Skeletal muscle tissue (tissue), 4 donors: Measurements from ENCODE around the gene GHRHR. TPM values are rescaled to one million over a fixed set of nuclear protein-coding genes. Genes with fewer than 3 reads are reported as not detected.

Experiments
- H3K27ac ChIP-seq: one replicate; pipeline ENCODE4 v1.7.0; 2013; ENCODE audit warnings: mild to moderate bottlenecking, low read depth, low read length, inconsistent platforms
- H3K27me3 ChIP-seq, 3 donors: one replicate each; pipeline ENCODE4 v1.7.0; 2013; ENCODE audit warnings: low read length in 3 of 3; ENCODE audit not compliant: control insufficient read depth in 3 of 3, insufficient read depth in 3 of 3
- H3K36me3 ChIP-seq, 3 donors: one replicate each; pipeline ENCODE4 v1.7.0; 2013; ENCODE audit warnings: low read length in 3 of 3; ENCODE audit not compliant: control insufficient read depth in 3 of 3, insufficient read depth in 3 of 3
- H3K4me1 ChIP-seq, 3 donors: one replicate each; pipeline ENCODE4 v1.7.0; 2013; ENCODE audit warnings: low read length in 3 of 3, mild to moderate bottlenecking in 3 of 3; ENCODE audit not compliant: control insufficient read depth in 3 of 3, insufficient read depth in 3 of 3
- H3K4me3 ChIP-seq, 3 donors: one replicate each; pipeline ENCODE4 v1.7.0; 2013; ENCODE audit warnings: low read length in 3 of 3
- H3K9ac ChIP-seq, 3 donors: one replicate each; pipeline ENCODE4 v1.7.0; 2013; ENCODE audit warnings: low read length in 3 of 3, mild to moderate bottlenecking in 3 of 3, moderate library complexity in 2 of 3, low read depth in 1 of 3
- H3K9me3 ChIP-seq, 3 donors: one replicate each; pipeline ENCODE4 v1.7.0; 2013; ENCODE audit warnings: low read length in 3 of 3; ENCODE audit not compliant: control insufficient read depth in 3 of 3
- total RNA-seq: library from RNA; depleted of rRNA; stranded (reverse); fragments of >200 nt; gene quantifications from one replicate; pipeline ENCODE4 v1.2.3, GENCODE V29; 2014
- donor health status: Osteomylitis.

GHRHR gene
- total RNA-seq, 1 donor from 2014 or later = not detected

DNA sequence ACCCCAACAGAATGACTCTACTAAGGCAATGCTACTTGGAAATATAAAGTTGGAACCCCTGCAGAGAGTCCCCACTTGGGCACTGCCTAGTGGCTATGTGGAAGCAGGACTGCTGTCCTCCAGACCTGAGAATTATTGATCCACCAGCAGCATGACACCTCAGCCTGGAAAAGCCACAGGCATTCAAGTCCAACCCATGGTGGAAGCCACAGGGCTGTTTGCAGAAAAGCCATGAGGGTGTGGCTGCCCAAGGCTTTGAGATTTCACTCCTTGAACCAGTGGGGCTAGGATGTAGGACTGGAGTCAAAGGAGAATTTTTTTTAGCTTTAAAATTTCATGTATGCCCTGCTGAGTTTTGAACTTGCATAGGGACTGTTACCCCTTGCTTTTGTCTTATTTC lies 13.6 kb upstream of the GHRHR start:
- H3K27ac ChIP-seq = no peak overlapping the region
- H3K9ac ChIP-seq = no peak overlapping the region
- no peak overlapping the region for H3K4me3 ChIP-seq
- H3K9me3 ChIP-seq = no peaks in the 10 kb centered on the region
- H3K4me1 ChIP-seq = no peaks in the 10 kb centered on the region
- no peaks in the 10 kb centered on the region for H3K36me3 ChIP-seq
- H3K27me3 ChIP-seq = peaks cover 0 to 3% (median 0%) of the 10 kb centered on the region in 3 donors

DNA sequence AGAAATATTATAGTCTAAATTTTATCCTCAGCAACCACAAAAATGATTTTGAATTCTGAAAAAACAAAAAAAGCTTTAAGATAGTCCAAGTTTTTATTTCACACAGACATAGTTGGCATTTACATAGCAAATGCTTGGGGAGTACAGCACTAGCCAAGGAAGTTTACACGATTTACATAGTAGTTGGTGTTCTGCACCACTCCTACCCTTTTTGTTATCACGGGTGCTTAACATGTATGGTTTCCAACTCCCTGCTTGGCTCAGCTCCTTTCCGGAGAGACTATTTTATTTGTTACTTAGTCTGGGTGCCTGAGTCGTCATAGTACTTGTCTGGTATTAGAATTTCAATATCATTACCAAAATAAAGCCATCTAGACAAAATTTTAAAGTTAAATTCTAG lies 8.8 kb upstream of the GHRHR start:
- Histone ChIP-seq H3K4me3 (no peak overlapping the region), H3K4me1 (no peaks in the 10 kb centered on the region), H3K9me3 (no peaks in the 10 kb centered on the region), H3K36me3 (no peaks in the 10 kb centered on the region), H3K27me3 (peaks cover 0 to 3% (median 0%) of the 10 kb centered on the region in 3 donors), H3K9ac (no peak overlapping the region), H3K27ac (no peak overlapping the region)

DNA sequence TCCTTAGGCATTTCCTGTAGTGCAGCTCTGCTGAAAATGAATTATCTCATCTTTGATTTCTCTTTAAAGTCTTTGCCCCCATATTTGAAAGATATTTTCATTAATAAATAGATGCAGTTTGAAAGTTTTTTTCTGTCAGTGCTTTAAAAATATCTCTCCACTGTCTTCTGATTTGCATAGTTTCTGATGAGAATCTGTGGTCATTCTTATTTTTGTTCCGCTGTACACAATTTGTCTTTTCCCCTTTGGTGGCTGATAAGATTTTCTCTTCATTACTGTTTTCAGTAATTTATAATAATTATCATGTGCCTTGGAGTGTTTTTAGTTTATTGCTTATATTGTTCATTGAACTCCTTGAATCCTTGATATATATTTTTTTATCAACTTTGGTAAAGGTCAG lies 7.0 kb upstream of the GHRHR start:
- Histone ChIP-seq H3K36me3 (no peaks in the 10 kb centered on the region), H3K27me3 (no peaks in the 10 kb centered on the region), H3K4me3 (no peak overlapping the region), H3K4me1 (no peaks in the 10 kb centered on the region), H3K9me3 (no peaks in the 10 kb centered on the region), H3K27ac (no peak overlapping the region), H3K9ac (no peak overlapping the region)

DNA sequence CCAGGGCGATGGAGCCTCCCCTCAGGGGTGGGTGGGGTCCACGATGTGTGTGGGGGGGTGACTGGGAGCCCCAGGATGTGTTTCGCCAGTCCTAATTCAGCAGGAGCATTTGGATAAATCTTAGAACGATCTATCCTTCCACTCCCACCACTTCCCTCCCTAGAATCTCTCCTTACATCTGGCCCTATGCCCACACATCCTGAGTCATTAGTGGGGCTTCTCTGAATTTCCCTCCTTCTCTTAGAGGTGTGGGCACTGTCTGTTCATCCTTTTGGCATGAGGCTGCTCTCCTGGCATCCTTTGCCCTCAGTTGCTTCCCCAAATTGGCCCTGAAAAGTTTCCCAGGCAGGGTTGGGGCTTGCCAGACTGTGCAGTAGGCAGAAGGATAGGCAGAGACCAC lies 1.6 kb downstream of the GHRHR start:
- Histone ChIP-seq H3K36me3 (no peaks in the 10 kb centered on the region), H3K27ac (no peak overlapping the region), H3K9me3 (no peaks in the 10 kb centered on the region)

DNA sequence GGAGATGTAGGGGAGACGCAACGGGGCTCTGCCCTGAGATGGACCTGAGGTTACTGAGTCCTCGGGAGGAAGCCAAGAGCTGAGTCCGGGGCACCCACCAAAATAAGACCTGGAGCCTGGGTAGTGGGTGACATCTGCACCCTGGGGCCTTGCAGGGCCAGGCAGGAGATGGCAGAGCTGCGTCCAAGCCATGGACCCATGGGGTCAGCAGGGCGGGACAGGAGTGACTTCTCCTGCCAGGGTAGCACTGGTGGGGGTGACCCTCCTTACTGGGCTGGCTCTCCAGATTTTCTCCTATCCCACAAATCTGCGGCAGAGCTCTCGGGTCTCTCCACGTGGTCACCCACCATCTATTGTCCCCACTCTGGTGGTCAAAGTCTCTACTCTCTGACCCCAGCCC lies 2.1 kb downstream of the GHRHR start:
- H3K9me3 ChIP-seq = no peaks in the 10 kb centered on the region
- H3K4me1 ChIP-seq = no peaks in the 10 kb centered on the region
- H3K4me3 ChIP-seq = no peak overlapping the region
- H3K27ac ChIP-seq = no peak overlapping the region
- no peaks in the 10 kb centered on the region for H3K36me3 ChIP-seq
- H3K27me3 ChIP-seq = peaks cover 0 to 15% (median 7%) of the 10 kb centered on the region in 3 donors
- H3K9ac ChIP-seq = no peak overlapping the region

More for the DNA sequence above, 1.6 kb downstream of the GHRHR start:
- Histone ChIP-seq H3K9ac (no peak overlapping the region), H3K27me3 (peaks cover 0 to 11% (median 5%) of the 10 kb centered on the region in 3 donors), H3K4me3 (no peak overlapping the region), H3K4me1 (no peaks in the 10 kb centered on the region)

DNA sequence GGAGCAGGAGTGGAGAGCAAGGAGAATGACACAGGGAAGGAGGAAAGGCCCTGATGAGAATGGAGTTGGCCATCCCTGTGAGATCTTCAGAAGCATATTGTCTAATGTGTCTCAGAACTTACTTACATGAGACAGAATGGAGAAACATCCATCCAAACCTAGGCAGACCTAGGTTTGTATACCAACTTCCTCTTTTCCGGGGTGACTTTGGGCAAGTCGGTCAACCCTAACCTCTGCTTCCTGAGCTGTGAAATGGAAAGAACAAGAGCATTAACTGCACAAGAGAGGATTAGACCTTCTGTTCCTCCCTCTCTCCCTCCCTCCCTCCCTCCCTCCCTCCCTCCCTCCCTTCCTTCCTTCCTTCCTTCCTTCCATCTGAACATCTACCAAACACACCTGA lies 4.5 kb downstream of the GHRHR start:
- peaks cover 12 to 30% (median 14%) of the 10 kb centered on the region in 3 donors for H3K27me3 ChIP-seq
- H3K4me1 ChIP-seq = peaks cover 0 to 4% (median 0%) of the 10 kb centered on the region in 3 donors
- H3K36me3 ChIP-seq = no peaks in the 10 kb centered on the region
- H3K27ac ChIP-seq = no peak overlapping the region
- no peak overlapping the region for H3K9ac ChIP-seq
- H3K4me3 ChIP-seq = no peak overlapping the region
- H3K9me3 ChIP-seq = no peaks in the 10 kb centered on the region

DNA sequence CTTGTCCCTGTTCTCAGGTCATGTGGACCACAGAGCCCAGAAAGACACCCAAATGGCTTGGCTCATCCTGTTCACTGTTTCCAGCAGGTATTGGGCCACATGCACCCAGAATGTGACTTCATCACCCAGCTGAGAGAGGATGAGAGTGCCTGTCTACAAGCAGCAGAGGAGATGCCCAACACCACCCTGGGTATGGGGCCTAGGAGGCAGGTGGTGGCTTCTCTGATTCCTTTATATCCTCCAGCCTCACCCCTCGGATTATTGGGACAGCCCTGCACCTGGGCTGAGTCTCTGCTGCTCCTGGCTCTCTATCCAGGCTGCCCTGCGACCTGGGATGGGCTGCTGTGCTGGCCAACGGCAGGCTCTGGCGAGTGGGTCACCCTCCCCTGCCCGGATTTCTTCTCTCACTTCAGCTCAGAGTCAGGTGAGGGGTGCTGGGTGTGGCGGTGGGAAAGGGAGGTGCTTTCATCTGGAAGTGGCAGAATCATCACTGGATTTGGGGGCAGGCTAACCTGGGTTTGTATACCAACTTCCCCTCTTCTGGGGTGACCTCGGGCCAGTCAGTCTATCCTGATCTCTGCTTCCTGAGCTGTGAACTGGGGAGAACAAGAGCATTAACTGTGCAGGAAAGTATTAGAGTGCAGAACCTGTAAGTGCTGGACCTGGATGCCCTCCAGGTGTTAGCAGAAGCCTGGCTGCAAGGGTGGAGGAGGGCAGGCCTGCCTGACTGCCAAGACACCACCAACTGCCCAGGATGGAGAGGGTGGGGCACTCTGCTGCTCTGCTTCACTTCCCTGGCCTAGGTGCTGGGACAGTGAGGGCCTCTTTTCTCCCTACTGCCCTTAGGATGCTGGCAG lies 5.2 kb downstream of the GHRHR start:
- H3K4me3 ChIP-seq = no peak overlapping the region
- peaks cover 0 to 4% (median 0%) of the 10 kb centered on the region in 3 donors for H3K4me1 ChIP-seq
- H3K9ac ChIP-seq = no peak overlapping the region
- no peaks in the 10 kb centered on the region for H3K9me3 ChIP-seq
- H3K36me3 ChIP-seq = no peaks in the 10 kb centered on the region
- peaks cover 12 to 26% (median 14%) of the 10 kb centered on the region in 3 donors for H3K27me3 ChIP-seq
- no peak overlapping the region for H3K27ac ChIP-seq

DNA sequence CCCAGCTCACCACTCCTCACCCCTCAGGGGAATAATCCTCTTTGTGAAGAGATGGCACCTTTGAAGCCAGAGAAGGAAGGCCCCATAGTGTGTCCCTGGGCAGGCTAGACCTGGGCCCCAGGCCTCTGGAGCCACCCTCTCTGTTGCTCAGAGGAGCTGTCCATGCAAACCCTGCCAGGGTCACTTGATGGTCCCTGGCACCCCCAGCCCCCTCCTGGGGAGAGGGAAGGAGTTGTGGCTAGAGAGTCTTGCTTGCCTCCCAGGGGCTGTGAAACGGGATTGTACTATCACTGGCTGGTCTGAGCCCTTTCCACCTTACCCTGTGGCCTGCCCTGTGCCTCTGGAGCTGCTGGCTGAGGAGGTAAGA lies 5.8 kb downstream of the GHRHR start:
- H3K4me3 ChIP-seq = no peak overlapping the region
- H3K4me1 ChIP-seq = peaks cover 0 to 4% (median 0%) of the 10 kb centered on the region in 3 donors
- H3K9me3 ChIP-seq = no peaks in the 10 kb centered on the region
- H3K36me3 ChIP-seq = no peaks in the 10 kb centered on the region
- no peak overlapping the region for H3K27ac ChIP-seq
- H3K9ac ChIP-seq = no peak overlapping the region
- peaks cover 12 to 20% (median 14%) of the 10 kb centered on the region in 3 donors for H3K27me3 ChIP-seq

DNA sequence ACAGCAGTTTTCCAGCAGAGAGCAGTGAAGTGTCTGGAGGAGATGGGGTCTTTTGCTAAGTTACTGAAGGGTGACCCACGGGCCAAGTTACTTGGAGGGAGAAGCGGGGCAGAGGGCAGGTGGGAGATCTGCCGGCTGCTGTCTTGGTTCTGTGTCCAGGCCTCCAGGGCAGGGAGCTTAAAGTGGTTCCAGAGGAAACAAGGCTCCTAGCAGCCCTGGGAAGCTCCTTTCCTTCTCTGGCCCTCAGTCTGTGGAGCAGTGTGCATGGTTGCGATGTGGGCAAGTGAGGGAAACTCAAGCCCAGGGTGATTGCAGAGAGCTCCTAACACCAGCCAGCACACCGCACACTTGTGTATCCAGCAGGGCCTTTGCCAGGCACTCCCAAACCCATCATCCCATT lies 6.3 kb downstream of the GHRHR start:
- H3K4me3 ChIP-seq = no peak overlapping the region
- peaks cover 0 to 5% (median 0%) of the 10 kb centered on the region in 3 donors for H3K4me1 ChIP-seq
- H3K9me3 ChIP-seq = no peaks in the 10 kb centered on the region
- no peaks in the 10 kb centered on the region for H3K36me3 ChIP-seq
- no peak overlapping the region for H3K27ac ChIP-seq
- peaks cover 12 to 19% (median 14%) of the 10 kb centered on the region in 3 donors for H3K27me3 ChIP-seq
- H3K9ac ChIP-seq = no peak overlapping the region

DNA sequence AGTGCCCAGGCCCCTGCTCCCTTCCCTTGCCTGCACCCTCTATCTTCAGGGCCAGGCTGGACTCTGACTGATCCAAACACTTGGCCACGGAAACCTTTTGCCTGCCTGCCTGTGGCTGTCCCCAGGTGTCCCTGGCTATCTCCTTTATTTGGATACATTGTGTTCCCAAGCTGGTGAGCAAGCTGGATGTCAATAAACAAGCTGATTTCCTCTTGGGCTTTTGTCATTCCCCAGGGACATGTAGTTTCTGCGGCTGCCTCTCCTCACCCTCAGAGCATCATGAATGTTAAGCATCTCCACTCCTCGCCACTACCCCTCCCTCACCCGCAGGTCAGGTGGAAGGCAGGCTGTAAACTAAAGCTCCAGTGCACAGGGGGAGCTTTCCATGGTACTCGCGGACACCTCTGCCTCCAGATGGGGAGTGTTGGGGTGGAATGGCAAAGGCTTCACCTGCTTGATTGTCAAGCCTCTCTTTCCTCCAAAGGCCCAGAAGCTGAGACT lies 6.9 kb downstream of the GHRHR start:
- peaks cover 11 to 19% (median 12%) of the 10 kb centered on the region in 3 donors for H3K27me3 ChIP-seq
- no peak overlapping the region for H3K9ac ChIP-seq
- H3K4me3 ChIP-seq = no peak overlapping the region
- H3K9me3 ChIP-seq = no peaks in the 10 kb centered on the region
- peaks cover 0 to 5% (median 0%) of the 10 kb centered on the region in 3 donors for H3K4me1 ChIP-seq
- no peak overlapping the region for H3K27ac ChIP-seq
- H3K36me3 ChIP-seq = no peaks in the 10 kb centered on the region
